HEK293 (cell line): ENCODE measurements around the gene NAV3.

ENCODE experiments used
- CTCF ChIA-PET: fragments of 350-600 bp; formaldehyde crosslinking; extraction: SDS; loops from one replicate; lab custom pipeline; 2021; ENCODE audit warnings: antibody characterized with exemption; lab: Yijun Ruan, JAX
- POLR2A ChIA-PET: fragments of 300-600 bp; formaldehyde crosslinking; extraction: SDS; loops from one replicate; lab custom pipeline; 2020; ENCODE audit warnings: antibody characterized with exemption, inconsistent platforms; lab: Yijun Ruan, JAX
- H3K27ac ChIP-seq: fragments of 200-500 bp; sonication (Bioruptor generic); 2 replicates; pipeline ENCODE4 v1.5.1; 2014; ENCODE audit warnings: low read depth, low read length, control low read depth, inconsistent platforms; ENCODE audit errors: extremely low read depth
- H3K36me3 ChIP-seq, 2 experiments: fragments of 200-500 bp in 1 of 2; sonication (Bioruptor generic) in 1 of 2; 1 replicate in 1 of 2; 2 replicates in 1 of 2; pipeline ENCODE4 v1.5.1; 2014 to 2017; ENCODE audit warnings: inconsistent platforms in 2 of 2, low read length in 2 of 2; ENCODE audit not compliant: control insufficient read depth in 2 of 2, insufficient read depth in 1 of 2
- H3K4me1 ChIP-seq: fragments of 200-500 bp; sonication (Bioruptor generic); 2 replicates; pipeline ENCODE4 v1.5.1; 2014; ENCODE audit warnings: mild to moderate bottlenecking, low read length, inconsistent platforms; ENCODE audit not compliant: control insufficient read depth, insufficient read depth
- H3K4me3 ChIP-seq: 2 replicates; pipeline ENCODE4 v1.5.1; 2011; ENCODE audit warnings: low read depth, mild to moderate bottlenecking, control low read depth, low read length, moderate library complexity
- H3K9me3 ChIP-seq: fragments of 200-500 bp; sonication (Bioruptor generic); 2 replicates; pipeline ENCODE4 v1.5.1; 2014; ENCODE audit warnings: low read depth, low read length, inconsistent platforms; ENCODE audit not compliant: control insufficient read depth, insufficient read depth
- KLF8 ChIP-seq: fragments of 450-650 bp; formaldehyde crosslinking; IDR thresholded peaks from 2 replicates; pipeline ENCODE4 v1.5.1; 2016; ENCODE audit warnings: missing biosample characterization, missing genetic modification characterization
- KLF9 ChIP-seq: fragments of 450-650 bp; formaldehyde crosslinking; IDR thresholded peaks from 2 replicates; pipeline ENCODE4 v1.5.1; 2016; ENCODE audit warnings: missing biosample characterization, missing genetic modification characterization, low read depth
- PATZ1 ChIP-seq: fragments of 450-650 bp; formaldehyde crosslinking; IDR thresholded peaks from 2 replicates; pipeline ENCODE4 v1.5.1; 2016; ENCODE audit warnings: missing biosample characterization, missing genetic modification characterization
- REST ChIP-seq: fragments of 450-650 bp; formaldehyde crosslinking; IDR thresholded peaks from 2 replicates; pipeline ENCODE4 v1.5.1; 2016; ENCODE audit warnings: missing biosample characterization, missing genetic modification characterization
- SETDB1 ChIP-seq: IDR thresholded peaks from one replicate; pipeline ENCODE4 v1.6.1; 2017; ENCODE audit warnings: mild to moderate bottlenecking, low read length, moderate library complexity, mixed read lengths; ENCODE audit not compliant: insufficient read length
- SP2 ChIP-seq: fragments of 450-650 bp; formaldehyde crosslinking; IDR thresholded peaks from 2 replicates; pipeline ENCODE4 v1.5.1; 2016; ENCODE audit warnings: missing biosample characterization, missing genetic modification characterization
- ZFP37 ChIP-seq: fragments of 450-650 bp; formaldehyde crosslinking; IDR thresholded peaks from 2 replicates; pipeline ENCODE4 v1.5.1; 2016; ENCODE audit warnings: missing biosample characterization, missing genetic modification characterization
- ZNF157 ChIP-seq: fragments of 450-650 bp; formaldehyde crosslinking; IDR thresholded peaks from 2 replicates; pipeline ENCODE4 v1.5.1; 2016; ENCODE audit warnings: missing biosample characterization, missing genetic modification characterization
- ZNF169 ChIP-seq: fragments of 450-650 bp; formaldehyde crosslinking; IDR thresholded peaks from 2 replicates; pipeline ENCODE4 v1.5.1; 2016; ENCODE audit warnings: missing biosample characterization, missing genetic modification characterization
- ZNF184 ChIP-seq: fragments of 450-650 bp; IDR thresholded peaks from 2 replicates; pipeline ENCODE4 v1.5.1; 2018; ENCODE audit warnings: missing biosample characterization, mild to moderate bottlenecking, missing genetic modification characterization
- ZNF19 ChIP-seq: fragments of 450-650 bp; formaldehyde crosslinking; IDR thresholded peaks from 2 replicates; pipeline ENCODE4; 2016; ENCODE audit warnings: missing biosample characterization, missing genetic modification characterization, low read depth
- ZNF266 ChIP-seq: fragments of 450-650 bp; formaldehyde crosslinking; IDR thresholded peaks from 2 replicates; pipeline ENCODE4 v1.5.1; 2016; ENCODE audit warnings: missing biosample characterization, missing genetic modification characterization, low read depth
- ZNF394 ChIP-seq: fragments of 450-650 bp; formaldehyde crosslinking; IDR thresholded peaks from 2 replicates; pipeline ENCODE4 v1.5.1; 2016; ENCODE audit warnings: missing biosample characterization, missing genetic modification characterization, mild to moderate bottlenecking, moderate library complexity, borderline replicate concordance
- ZNF473 ChIP-seq: fragments of 450-650 bp; formaldehyde crosslinking; IDR thresholded peaks from 2 replicates; pipeline ENCODE4 v1.5.1; 2017; ENCODE audit warnings: missing biosample characterization, missing genetic modification characterization
- ZNF48 ChIP-seq: fragments of 450-650 bp; formaldehyde crosslinking; IDR thresholded peaks from 2 replicates; pipeline ENCODE4 v1.5.1; 2016; ENCODE audit warnings: missing biosample characterization, missing genetic modification characterization
- ZNF571 ChIP-seq: fragments of 450-650 bp; formaldehyde crosslinking; IDR thresholded peaks from 2 replicates; pipeline ENCODE4 v1.5.0; 2017; ENCODE audit warnings: missing biosample characterization, missing genetic modification characterization
- ZNF623 ChIP-seq: fragments of 450-650 bp; formaldehyde crosslinking; IDR thresholded peaks from 2 replicates; pipeline ENCODE4 v1.5.1; 2016; ENCODE audit warnings: missing biosample characterization, missing genetic modification characterization
- ZNF654 ChIP-seq: fragments of 450-650 bp; formaldehyde crosslinking; IDR thresholded peaks from 2 replicates; pipeline ENCODE4 v1.5.1; 2016; ENCODE audit warnings: low read depth, missing biosample characterization, missing genetic modification characterization
- ZNF658 ChIP-seq: fragments of 450-650 bp; formaldehyde crosslinking; IDR thresholded peaks from 2 replicates; pipeline ENCODE4; 2016; ENCODE audit warnings: missing biosample characterization, missing genetic modification characterization
- ZNF701 ChIP-seq: fragments of 450-650 bp; formaldehyde crosslinking; IDR thresholded peaks from 2 replicates; pipeline ENCODE4 v1.5.1; 2016; ENCODE audit warnings: missing biosample characterization, missing genetic modification characterization
- ZNF776 ChIP-seq: fragments of 450-650 bp; formaldehyde crosslinking; IDR thresholded peaks from 2 replicates; pipeline ENCODE4 v1.5.0; 2017; ENCODE audit warnings: missing biosample characterization, missing genetic modification characterization, borderline replicate concordance
- ZNF777 ChIP-seq: fragments of 450-650 bp; formaldehyde crosslinking; IDR thresholded peaks from 2 replicates; pipeline ENCODE4 v1.5.1; 2017; ENCODE audit warnings: missing biosample characterization, missing genetic modification characterization, borderline replicate concordance
- TF ChIP-seq, protein P1 (sequence below): fragments of 450-650 bp; formaldehyde crosslinking; IDR thresholded peaks from 2 replicates; pipeline ENCODE4 v1.5.1; 2016; ENCODE audit warnings: missing biosample characterization, missing genetic modification characterization, borderline replicate concordance

Gene NAV3

DNA sequence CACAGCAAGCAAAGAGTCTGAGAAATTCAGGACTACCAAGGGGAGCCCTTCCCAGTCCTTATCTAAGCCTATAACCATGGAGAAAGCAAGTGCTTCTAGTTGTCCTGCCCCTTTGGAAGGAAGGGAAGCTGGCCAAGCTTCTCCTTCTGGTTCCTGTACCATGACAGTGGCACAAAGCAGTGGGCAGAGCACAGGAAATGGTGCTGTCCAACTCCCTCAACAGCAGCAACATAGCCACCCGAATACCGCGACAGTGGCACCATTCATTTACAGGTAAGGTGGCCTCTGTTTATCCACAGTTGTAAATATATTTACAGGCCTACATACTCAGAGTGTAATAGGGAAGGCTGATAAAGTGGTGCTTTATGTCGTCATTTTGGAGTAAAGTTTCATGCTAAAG, 176.5 kb downstream of the NAV3 start (continued):
- TF ChIP-seq, protein P1, sequence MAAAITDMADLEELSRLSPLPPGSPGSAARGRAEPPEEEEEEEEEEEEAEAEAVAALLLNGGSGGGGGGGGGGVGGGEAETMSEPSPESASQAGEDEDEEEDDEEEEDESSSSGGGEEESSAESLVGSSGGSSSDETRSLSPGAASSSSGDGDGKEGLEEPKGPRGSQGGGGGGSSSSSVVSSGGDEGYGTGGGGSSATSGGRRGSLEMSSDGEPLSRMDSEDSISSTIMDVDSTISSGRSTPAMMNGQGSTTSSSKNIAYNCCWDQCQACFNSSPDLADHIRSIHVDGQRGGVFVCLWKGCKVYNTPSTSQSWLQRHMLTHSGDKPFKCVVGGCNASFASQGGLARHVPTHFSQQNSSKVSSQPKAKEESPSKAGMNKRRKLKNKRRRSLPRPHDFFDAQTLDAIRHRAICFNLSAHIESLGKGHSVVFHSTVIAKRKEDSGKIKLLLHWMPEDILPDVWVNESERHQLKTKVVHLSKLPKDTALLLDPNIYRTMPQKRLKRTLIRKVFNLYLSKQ (tag by site-specific recombination) = no peak
- TF ChIP-seq ZNF701 (tag by site-specific recombination) = no peak
- TF ChIP-seq ZNF658 (tag by site-specific recombination) = no peak

DNA sequence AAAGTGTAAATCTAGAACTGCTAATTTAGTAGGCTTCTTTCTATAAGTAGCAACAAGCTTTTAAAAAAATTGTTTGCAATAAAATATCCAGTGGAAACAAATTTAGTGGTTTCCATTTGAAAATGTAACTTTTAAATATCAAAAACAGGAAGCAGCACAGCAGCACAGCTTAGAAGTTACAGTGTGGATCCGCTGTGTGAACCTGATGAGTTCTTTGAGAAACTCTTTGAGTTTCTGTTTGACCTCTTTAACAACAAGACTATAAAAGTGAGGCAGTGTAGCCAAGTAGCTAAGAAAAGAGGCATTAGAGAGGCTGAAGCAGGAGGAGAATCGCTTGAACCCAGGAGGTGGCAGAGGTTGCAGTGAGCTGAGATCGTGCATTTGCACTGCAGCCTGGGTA, 178.3 kb downstream of the NAV3 start:
- CTCF ChIA-PET = interaction anchor here (0.6 to 0.7 kb wide), 2 partner anchors 111 to 453 kb away, joined by 3 to 6 read pairs; no protein-coding TSS in a partner anchor
- H3K4me1 ChIP-seq = no peaks in the 10 kb centered on the region
- POLR2A ChIA-PET = no interaction called here
- no peak overlapping the region for H3K27ac ChIP-seq
- H3K9me3 ChIP-seq = no peaks in the 10 kb centered on the region
- H3K36me3 ChIP-seq = no peaks in the 10 kb centered on the region
- no peak overlapping the region for H3K4me3 ChIP-seq
- TF ChIP-seq REST (tag by site-specific recombination) (no peak), KLF8 (tag by site-specific recombination) (no peak), ZNF571 (tag by site-specific recombination) (no peak), ZNF654 (tag by site-specific recombination) (no peak), ZFP37 (no peak), ZNF394 (tag by site-specific recombination) (no peak), ZNF19 (tag by site-specific recombination) (no peak), PATZ1 (tag by site-specific recombination) (no peak), ZNF157 (tag by site-specific recombination) (no peak), ZNF266 (no peak), SP2 (tag by site-specific recombination) (no peak), ZNF623 (no peak), KLF9 (no peak), SETDB1 (no peak), ZNF776 (no peak), ZNF777 (tag by site-specific recombination) (no peak), ZNF48 (tag by site-specific recombination) (no peak), ZNF184 (tag by site-specific recombination) (no peak), ZNF169 (no peak), ZNF473 (tag by site-specific recombination) (no peak)
